CD14-positive monocyte (primary cell): Measurements from ENCODE around the gene ATF6B. TPM values are rescaled to one million over a fixed set of nuclear protein-coding genes. Genes with fewer than 3 reads are reported as not detected.

ENCODE experiments used
- DNase-seq, 3 donors: peaks; one replicate each; pipeline ENCODE4 v3.0.0-alpha.2; 2011 to 2022
- H2AFZ ChIP-seq: 2 replicates; pipeline ENCODE4 v1.6.0; 2012; ENCODE audit warnings: mild to moderate bottlenecking, low read depth, low read length, inconsistent platforms; ENCODE audit not compliant: insufficient read depth, poor library complexity, severe bottlenecking
- H3K27ac ChIP-seq, 2 donors: 1 replicate in 1 of 2; 2 replicates in 1 of 2; pipeline ENCODE4 v1.5.1; 2012 to 2013; ENCODE audit warnings: low read length in 2 of 2, control low read depth in 1 of 2, inconsistent platforms in 1 of 2, low read depth in 1 of 2, mild to moderate bottlenecking in 1 of 2
- H3K27me3 ChIP-seq, 2 donors: one replicate each; pipeline versions ENCODE4 v1.6.0 to v1.6.1; 2011 to 2013; ENCODE audit warnings: low read length in 2 of 2; ENCODE audit not compliant: control insufficient read depth in 2 of 2, insufficient read depth in 2 of 2
- H3K36me3 ChIP-seq, 2 donors: replicated peaks in 1 of 2; 1 replicate in 1 of 2; 2 replicates in 1 of 2; pipeline versions ENCODE4 v1.5.1 to v1.6.1; 2012 to 2013; ENCODE audit warnings: low read length in 2 of 2, control low read depth in 1 of 2, inconsistent platforms in 1 of 2, mild to moderate bottlenecking in 1 of 2; ENCODE audit not compliant: insufficient read depth in 2 of 2, control insufficient read depth in 1 of 2
- H3K4me1 ChIP-seq, 2 donors: 1 replicate in 1 of 2; 2 replicates in 1 of 2; pipeline versions ENCODE4 v1.5.1 to v1.6.1; 2012 to 2013; ENCODE audit warnings: low read length in 2 of 2, control low read depth in 1 of 2, inconsistent platforms in 1 of 2, mild to moderate bottlenecking in 1 of 2, moderate library complexity in 1 of 2; ENCODE audit not compliant: insufficient read depth in 2 of 2, control insufficient read depth in 1 of 2
- H3K4me2 ChIP-seq: replicated peaks from 2 replicates; pipeline ENCODE3; 2012; ENCODE audit warnings: low read length, moderate library complexity, mild to moderate bottlenecking; ENCODE audit not compliant: poor library complexity, severe bottlenecking; ENCODE audit errors: extremely low read depth
- H3K4me3 ChIP-seq, 3 experiments: fragments of 200-600 bp in 1 of 3; sonication (generic) in 1 of 3; replicated peaks in 1 of 3; 1 replicate in 2 of 3; 2 replicates in 1 of 3; pipeline ENCODE4 v1.5.1; 2011 to 2013; ENCODE audit warnings: low read length in 3 of 3, mild to moderate bottlenecking in 3 of 3, control low read depth in 2 of 3, low read depth in 2 of 3, inconsistent platforms in 1 of 3, moderate library complexity in 1 of 3
- H3K79me2 ChIP-seq: 2 replicates; pipeline ENCODE4 v1.6.0; 2012; ENCODE audit warnings: mild to moderate bottlenecking, control low read depth, inconsistent platforms, low read length, moderate library complexity; ENCODE audit not compliant: insufficient read depth
- H3K9ac ChIP-seq: 2 replicates; pipeline ENCODE4 v1.6.0; 2017; ENCODE audit warnings: low read length, mild to moderate bottlenecking; ENCODE audit not compliant: insufficient read depth, poor library complexity, severe bottlenecking
- H3K9me3 ChIP-seq, 2 donors: replicated peaks in 1 of 2; 1 replicate in 1 of 2; 2 replicates in 1 of 2; pipeline versions ENCODE4 v1.5.1 to v1.6.1; 2012 to 2013; ENCODE audit warnings: low read length in 2 of 2, control low read depth in 1 of 2; ENCODE audit not compliant: control insufficient read depth in 1 of 2, insufficient read depth in 1 of 2
- H4K20me1 ChIP-seq: 2 replicates; pipeline ENCODE4 v1.6.0; 2012; ENCODE audit warnings: mild to moderate bottlenecking, low read length, control low read depth, moderate library complexity; ENCODE audit not compliant: insufficient read depth
- H3K27ac Mint-ChIP-seq, 7 donors: one replicate each; pipeline ENCODE4 v1.8.0; 2020; ENCODE audit warnings: mild to moderate bottlenecking in 7 of 7, mixed read lengths in 7 of 7, moderate library complexity in 6 of 7, inconsistent platforms in 2 of 7
- H3K27me3 Mint-ChIP-seq, 3 donors: one replicate each; pipeline ENCODE4 v1.8.0; 2021 to 2022; ENCODE audit warnings: low read depth in 3 of 3, mild to moderate bottlenecking in 3 of 3, mixed read lengths in 3 of 3, moderate library complexity in 3 of 3, inconsistent platforms in 1 of 3
- H3K36me3 Mint-ChIP-seq, 2 donors: one replicate each; pipeline ENCODE4 v1.8.0; 2020; ENCODE audit warnings: mixed read lengths in 2 of 2, inconsistent platforms in 1 of 2, mild to moderate bottlenecking in 1 of 2
- H3K4me1 Mint-ChIP-seq: one replicate; pipeline ENCODE4 v1.8.0; 2020; ENCODE audit warnings: mild to moderate bottlenecking, mixed read lengths
- H3K4me3 Mint-ChIP-seq, 2 donors: one replicate each; pipeline ENCODE4 v1.8.0; 2020; ENCODE audit warnings: mild to moderate bottlenecking in 2 of 2, mixed read lengths in 2 of 2, moderate library complexity in 1 of 2
- H3K9me3 Mint-ChIP-seq, 7 donors: one replicate each; pipeline ENCODE4 v1.8.0; 2020 to 2022; ENCODE audit warnings: mixed read lengths in 7 of 7, mild to moderate bottlenecking in 6 of 7, moderate library complexity in 6 of 7, inconsistent platforms in 2 of 7
- WGBS: methylation state at CpG from one replicate; pipeline ENCODE4 v1.1.5; 2013; ENCODE audit warnings: missing lambda C conversion rate; ENCODE audit not compliant: insufficient coverage; 5-methylcytosine and 5-hydroxymethylcytosine counted together
- intact Hi-C, 2 donors: fragments of 100-400 bp; cut with micrococcal nuclease; formaldehyde crosslinking; loops; one replicate each; pipeline versions ENCODE4 v1.15.0 to v1.15.1; 2023
- polyA plus RNA-seq, 3 donors: library from polyadenylated mRNA; depleted of rRNA in 1 of 3; unstranded in 2 of 3; stranded (reverse) in 1 of 3; fragments of 300-500 nt in 2 of 3; fragments of >200 nt in 1 of 3; fragmentation: Illumina TruSeq in 2 of 3; gene quantifications; 1 replicate in 2 of 3; 2 replicates in 1 of 3; pipeline ENCODE4 v1.2.3, GENCODE V29; 2012 to 2021
- TF ChIP-seq, protein P1 (sequence below): fragments of 200-600 bp; IDR thresholded peaks from one replicate; pipeline ENCODE4 v1.8.0; 2022; ENCODE audit warnings: antibody characterized with exemption, mild to moderate bottlenecking

The ATF6B gene
- polyA plus RNA-seq, 3 donors: 15.7 to 147 (median 17.8) TPM

DNA sequence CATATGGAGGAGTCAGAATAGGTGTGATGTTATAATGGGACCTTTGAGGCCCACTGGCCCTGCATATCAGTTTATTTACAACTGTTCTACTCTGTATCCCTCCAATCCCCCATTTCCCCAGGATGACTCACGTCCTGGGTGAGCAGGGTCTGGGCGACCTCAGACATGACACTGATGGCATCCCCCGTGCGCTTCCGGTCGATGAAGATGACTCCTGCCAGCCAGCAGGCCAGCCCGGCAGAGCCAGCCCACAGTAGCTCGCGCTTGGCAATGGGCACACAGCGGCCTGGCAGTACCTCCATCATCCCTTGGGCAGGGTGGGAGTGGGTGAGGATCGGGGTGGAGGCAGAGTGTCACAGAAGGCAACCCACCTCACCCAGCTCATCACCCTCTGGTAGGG lies 42.2 kb upstream of the ATF6B start:
- H3K9ac ChIP-seq: no peak overlapping the region
- H3K4me1 Mint-ChIP-seq: peaks cover 25% of the 10 kb centered on the region

GRCh38 chr6:32168807-32169591 lies 41.0 kb upstream of the ATF6B start:
- Histone ChIP-seq H3K36me3 (peaks cover 27 to 32% of the 10 kb centered on the region in 2 donors), H2AFZ (no peak overlapping the region), H3K27me3 (no peaks in the 10 kb centered on the region), H3K4me1 (peaks cover 7 to 13% of the 10 kb centered on the region in 2 donors), H4K20me1 (no peaks in the 10 kb centered on the region), H3K9ac (no peak overlapping the region), H3K4me3 (no peak overlapping the region), H3K4me2 (no peak overlapping the region), H3K79me2 (no peaks in the 10 kb centered on the region), H3K27ac (no peak overlapping the region), H3K9me3 (no peaks in the 10 kb centered on the region)
- Mint-ChIP-seq H3K4me1 (peaks cover 14% of the 10 kb centered on the region), H3K36me3 (peaks cover 32 to 38% of the 10 kb centered on the region in 2 donors), H3K27me3 (peaks cover 0 to 3% (median 0%) of the 10 kb centered on the region in 3 donors), H3K9me3 (no peaks in the 10 kb centered on the region), H3K4me3 (no peak overlapping the region), H3K27ac (peak overlapping the region in 1 of 7 donors; percentile 16)
- TF ChIP-seq, protein P1, sequence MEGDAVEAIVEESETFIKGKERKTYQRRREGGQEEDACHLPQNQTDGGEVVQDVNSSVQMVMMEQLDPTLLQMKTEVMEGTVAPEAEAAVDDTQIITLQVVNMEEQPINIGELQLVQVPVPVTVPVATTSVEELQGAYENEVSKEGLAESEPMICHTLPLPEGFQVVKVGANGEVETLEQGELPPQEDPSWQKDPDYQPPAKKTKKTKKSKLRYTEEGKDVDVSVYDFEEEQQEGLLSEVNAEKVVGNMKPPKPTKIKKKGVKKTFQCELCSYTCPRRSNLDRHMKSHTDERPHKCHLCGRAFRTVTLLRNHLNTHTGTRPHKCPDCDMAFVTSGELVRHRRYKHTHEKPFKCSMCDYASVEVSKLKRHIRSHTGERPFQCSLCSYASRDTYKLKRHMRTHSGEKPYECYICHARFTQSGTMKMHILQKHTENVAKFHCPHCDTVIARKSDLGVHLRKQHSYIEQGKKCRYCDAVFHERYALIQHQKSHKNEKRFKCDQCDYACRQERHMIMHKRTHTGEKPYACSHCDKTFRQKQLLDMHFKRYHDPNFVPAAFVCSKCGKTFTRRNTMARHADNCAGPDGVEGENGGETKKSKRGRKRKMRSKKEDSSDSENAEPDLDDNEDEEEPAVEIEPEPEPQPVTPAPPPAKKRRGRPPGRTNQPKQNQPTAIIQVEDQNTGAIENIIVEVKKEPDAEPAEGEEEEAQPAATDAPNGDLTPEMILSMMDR: no peak
- no peak for DNase-seq
- intact Hi-C loops: no loop called here
- 95% methylated on average over 9 of the region's 11 CpGs for WGBS

More for the DNA sequence above, 42.2 kb upstream of the ATF6B start:
- H3K9me3 ChIP-seq: no peaks in the 10 kb centered on the region
- no peak for DNase-seq
- no peaks in the 10 kb centered on the region for H4K20me1 ChIP-seq
- intact Hi-C loops: no loop called here
- H3K27ac ChIP-seq: no peak overlapping the region
- Mint-ChIP-seq H3K27me3 (peaks cover 0 to 3% (median 0%) of the 10 kb centered on the region in 3 donors), H3K27ac (peak overlapping the region in 3 of 7 donors; percentile 47 to 64 (median 48)), H3K4me3 (no peak overlapping the region), H3K9me3 (no peaks in the 10 kb centered on the region), H3K36me3 (peaks cover 32 to 38% of the 10 kb centered on the region in 2 donors)
- H3K36me3 ChIP-seq: peaks cover 27 to 32% of the 10 kb centered on the region in 2 donors
- 87% methylated on average over 2 of the region's 11 CpGs for WGBS
- H3K79me2 ChIP-seq: peaks cover 11% of the 10 kb centered on the region
- H3K4me2 ChIP-seq: no peak overlapping the region
- H3K27me3 ChIP-seq: no peaks in the 10 kb centered on the region
- no peak overlapping the region for H3K4me3 ChIP-seq
- H2AFZ ChIP-seq: no peak overlapping the region
- TF ChIP-seq, protein P1: no peak
- H3K4me1 ChIP-seq: peaks cover 14 to 20% of the 10 kb centered on the region in 2 donors
